8988T (cell line): ENCODE measurements around the gene STAMBP.
A peak's percentile ranks its signal among the peaks of the same experiment; 100 is the strongest.

Experiments
- DNase-seq: peaks from one replicate; pipeline ENCODE4 v3.0.0; 2011

The STAMBP gene

GRCh38 chr2:73908689-73909652 is 80.2 kb downstream of the STAMBP start:
- no peak for DNase-seq

- no peak for DNase-seq
Observed at GRCh38 chr2:73910873-73911547, 82.2 kb downstream of the STAMBP start.

- DNase-seq: no peak
Observed at GRCh38 chr2:73911548-73912208, 82.9 kb downstream of the STAMBP start.

- no peak for DNase-seq
Observed at GRCh38 chr2:73913414-73914054, 84.8 kb downstream of the STAMBP start.

- DNase-seq: no peak
Observed at GRCh38 chr2:73914667-73915066, 85.9 kb downstream of the STAMBP start.

- no peak for DNase-seq
Observed at GRCh38 chr2:73915437-73915993, 86.8 kb downstream of the STAMBP start.

- no peak for DNase-seq
Observed at GRCh38 chr2:73916666-73917065, 87.9 kb downstream of the STAMBP start.

- DNase-seq: no peak
Observed at GRCh38 chr2:73917296-73917695, 88.5 kb downstream of the STAMBP start.

GRCh38 chr2:73917696-73918207 is 89.0 kb downstream of the STAMBP start:
- DNase-seq: no peak

- no peak for DNase-seq
Observed at GRCh38 chr2:73918856-73919255, 90.1 kb downstream of the STAMBP start.

GRCh38 chr2:73919596-73920228 is 91.0 kb downstream of the STAMBP start:
- no peak for DNase-seq

GRCh38 chr2:73920577-73921545 is 92.1 kb downstream of the STAMBP start:
- DNase-seq: peak; percentile 50

- DNase-seq: no peak
Observed at GRCh38 chr2:73921581-73921980, 92.8 kb downstream of the STAMBP start.

- DNase-seq: no peak
Observed at GRCh38 chr2:73922681-73923080, 93.9 kb downstream of the STAMBP start.
